K562 (cell line): ENCODE measurements around the gene EMX1. TPM values are rescaled to one million over a fixed set of nuclear protein-coding genes. Genes with fewer than 3 reads are reported as not detected.

Experiments
- ATAC-seq: fragments of 200-7000 bp; cut with Tn5 transposase; 3 replicates; pipeline ENCODE4 v1.9.1; 2020; ENCODE audit warnings: moderate library complexity
- BruUV-seq: library from RNA; stranded (reverse); fragments of 400-500 nt; replicated peaks from 2 replicates; lab custom pipeline; 2021; lab: Mats Ljungman, UMichigan
- CTCF ChIA-PET: fragments of 300-600 bp; formaldehyde crosslinking; extraction: SDS; loops from one replicate; lab custom pipeline; 2021; ENCODE audit warnings: low intra/inter-chr PET ratio; lab: Yijun Ruan, JAX
- POLR2A ChIA-PET: fragments of 300-600, 350-650 bp; sonication (Branson Sonifier 250); formaldehyde crosslinking; extraction: SDS; loops from one replicate; lab custom pipeline; 2021; ENCODE audit warnings: antibody characterized with exemption, inconsistent platforms; lab: Yijun Ruan, JAX
- DNase-seq, 4 experiments: peaks; one replicate each; pipeline versions ENCODE4 v3.0.0 to v3.0.0-alpha.2; 2011 to 2018; ENCODE audit warnings: low spot score in 3 of 4, mixed read lengths in 3 of 4; ENCODE audit errors: extremely low read depth in 1 of 4
- FAIRE-seq: peaks from 2 replicates; lab custom pipeline; 2011; peaks lifted over from hg19 to GRCh38; lab: Jason Lieb, UNC
- H2AFZ ChIP-seq: 2 replicates; pipeline ENCODE4 v1.6.0; 2011; ENCODE audit warnings: low read depth, low read length, control low read depth, inconsistent platforms
- H3K27ac ChIP-seq: fragments of 200-600 bp; 3 replicates; pipeline ENCODE4 v1.8.0; 2011; ENCODE audit warnings: low read depth, mild to moderate bottlenecking, control low read depth, inconsistent platforms, low read length, moderate library complexity, mixed read lengths; ENCODE audit errors: extremely low read depth
- H3K27me3 ChIP-seq, 2 experiments: fragments of 300-600 bp in 1 of 2; 2 replicates in 1 of 2; 3 replicates in 1 of 2; pipeline versions ENCODE4 v1.6.0 to v1.8.0; 2011; ENCODE audit warnings: inconsistent platforms in 2 of 2, low read length in 2 of 2, mild to moderate bottlenecking in 1 of 2, mixed read lengths in 1 of 2, moderate library complexity in 1 of 2; ENCODE audit not compliant: control insufficient read depth in 2 of 2, insufficient read depth in 2 of 2
- H3K36me3 ChIP-seq: fragments of 300-600 bp; 3 replicates; pipeline ENCODE4 v1.8.0; 2011; ENCODE audit warnings: mild to moderate bottlenecking, low read length, inconsistent platforms; ENCODE audit not compliant: control insufficient read depth, insufficient read depth
- H3K4me1 ChIP-seq, 2 experiments: fragments of 200-600 bp in 1 of 2; replicated peaks in 1 of 2; 2 replicates in 1 of 2; 3 replicates in 1 of 2; pipeline versions ENCODE4 v1.5.1 to v1.8.0; 2011; ENCODE audit warnings: inconsistent platforms in 2 of 2, low read length in 2 of 2, mild to moderate bottlenecking in 1 of 2, mixed read lengths in 1 of 2, moderate library complexity in 1 of 2; ENCODE audit not compliant: control insufficient read depth in 2 of 2, insufficient read depth in 2 of 2
- H3K4me2 ChIP-seq: 2 replicates; pipeline ENCODE4 v1.6.1; 2011; ENCODE audit warnings: low read length, control low read depth, inconsistent platforms, mixed read lengths; ENCODE audit not compliant: insufficient read depth
- H3K4me3 ChIP-seq: fragments of 200-600 bp; sonication (generic), shearing (Covaris generic); 2 replicates; pipeline ENCODE4 v1.5.1; 2016; ENCODE audit warnings: control low read depth, inconsistent platforms
- H3K79me2 ChIP-seq: fragments of 200-600 bp; 3 replicates; pipeline ENCODE4 v1.8.0; 2011; ENCODE audit warnings: low read length, inconsistent platforms; ENCODE audit not compliant: control insufficient read depth, insufficient read depth
- H3K9ac ChIP-seq, 2 experiments: 2 replicates each; pipeline versions ENCODE4 v1.6.0 to v1.6.1; 2011; ENCODE audit warnings: low read depth in 2 of 2, low read length in 2 of 2, control low read depth in 1 of 2, inconsistent platforms in 1 of 2, mild to moderate bottlenecking in 1 of 2, mixed read lengths in 1 of 2; ENCODE audit not compliant: insufficient read depth in 1 of 2
- H3K9me1 ChIP-seq: one replicate; pipeline ENCODE4 v1.6.0; 2011; ENCODE audit warnings: inconsistent platforms, mild to moderate bottlenecking, low read length, moderate library complexity; ENCODE audit not compliant: control insufficient read depth, insufficient read depth
- H3K9me3 ChIP-seq: replicated peaks from 2 replicates; pipeline ENCODE4 v1.5.1; 2011; ENCODE audit warnings: low read depth, low read length, inconsistent platforms; ENCODE audit not compliant: control insufficient read depth, insufficient read depth
- H4K20me1 ChIP-seq: replicated peaks from 2 replicates; pipeline ENCODE4 v1.6.1; 2011; ENCODE audit warnings: low read length, inconsistent platforms, mixed read lengths; ENCODE audit not compliant: control insufficient read depth, insufficient read depth
- CEBPG ChIP-seq, 3 experiments: fragments of 200-800 bp in 1 of 3; sonication (Bioruptor generic) in 1 of 3; sonication (generic) in 1 of 3; formaldehyde crosslinking in 1 of 3; IDR thresholded peaks in 2 of 3; conservative IDR thresholded peaks in 1 of 3; 2 replicates each; pipeline versions ENCODE4 v1.6.1 to v1.8.0; 2016 to 2022; ENCODE audit warnings: missing compliant biosample characterization in 2 of 3, missing genetic modification characterization in 2 of 3, mild to moderate bottlenecking in 1 of 3, missing genetic modification reagents in 1 of 3
- ZNF76 ChIP-seq: fragments of 250-450 bp; sonication (Bioruptor Pico); IDR thresholded peaks from 2 replicates; pipeline ENCODE4 v1.4.0; 2020; ENCODE audit warnings: mild to moderate bottlenecking, moderate library complexity, borderline replicate concordance
- WGBS: fragments of 100-300 bp; shearing (Covaris generic); methylation state at CpG from one replicate; pipeline ENCODE4 v1.1.6; 2016; ENCODE audit warnings: low coverage, mixed read lengths; ENCODE audit not compliant: insufficient coverage; ENCODE audit errors: missing lambda C conversion rate; 5-methylcytosine and 5-hydroxymethylcytosine counted together
- in situ Hi-C: fragments of 300-500 bp; cut with MboI; formaldehyde crosslinking; loops from 4 replicates; pipeline ENCODE4 v1.15.0; 2018; ENCODE audit warnings: inconsistent platforms, mixed read lengths
- intact Hi-C: fragments of 100-400 bp; cut with micrococcal nuclease; formaldehyde crosslinking; loops from 2 replicates; pipeline ENCODE4 v1.14.2; 2022
- polyA plus RNA-seq, 8 experiments: library from polyadenylated mRNA; depleted of rRNA in 4 of 8; stranded (reverse) in 5 of 8; unstranded in 3 of 8; fragments of >200 nt; fragmentation: Nextera tagmentation in 2 of 8; fragmentation: Illumina TruSeq in 1 of 8; extraction: Ambion mirVana in 2 of 8; extraction: Trizol in 1 of 8; gene quantifications; 2 replicates each; pipeline versions ENCODE4 v1.2.1 to v1.2.3, GENCODE V29; 2011 to 2014; ENCODE audit warnings: inconsistent platforms in 1 of 8, missing spikeins in 1 of 8
- total RNA-seq, 7 experiments: library from RNA; depleted of rRNA in 6 of 7; stranded (reverse); fragments of >200 nt in 6 of 7; fragmentation: Illumina TruSeq in 2 of 7; extraction: Trizol in 2 of 7; gene quantifications; 2 replicates each; pipeline versions ENCODE4 v1.2.1 to v1.2.3, GENCODE V29; 2011 to 2021; ENCODE audit warnings: low replicate concordance in 1 of 7

The EMX1 gene
- total and polyA plus RNA-seq, 9 of the 15 experiments (the other 6 are each of a cell fraction or from before 2014, with no cell fraction given): 0.10 to 0.32 (median 0.21) TPM; not detected in 6

- no peaks in the 10 kb centered on the region for H3K36me3 ChIP-seq
- no peak overlapping the region for H3K27ac ChIP-seq
- intact Hi-C loops: loop anchor here (1.0 kb wide), 1 partner anchor 42 kb away; no protein-coding TSS in a partner anchor
- peaks cover 2 to 67% of the 10 kb centered on the region in 2 experiments; a peak in 3 of 5 replicates for H3K27me3 ChIP-seq
- ATAC-seq (no peak), FAIRE-seq (no peak)
- POLR2A ChIA-PET: interaction anchor here (0.6 kb wide), 1 partner anchor 1930 kb away, joined by 3 read pairs; no protein-coding TSS in a partner anchor
- H3K79me2 ChIP-seq: no peaks in the 10 kb centered on the region
- 0% methylated on average over 1 of the region's 2 CpGs for WGBS
- TF ChIP-seq CEBPG (CRISPR knock-in tag; IDR thresholded peaks at IDR 0.05) (no peak), CEBPG (tag; conservative IDR thresholded peaks at IDR 0.05 in 1 of 2, IDR thresholded peaks at IDR 0.05 in 1 of 2) (no peak), ZNF76 (CRISPR knock-in tag) (no peak)
- TF ChIP-seq, all 486 proteins: peak for 0
- Histone ChIP-seq H3K9me1 (no peaks in the 10 kb centered on the region), H3K4me1 (peaks cover 0 to 7% of the 10 kb centered on the region in 2 experiments; a peak in 1 of 5 replicates), H3K4me3 (no peak overlapping the region), H3K4me2 (no peak overlapping the region), H4K20me1 (peaks cover 26% of the 10 kb centered on the region), H3K9ac (0 out of 4 replicates have a peak overlapping the region, but pooled peaks of 1 of the 2 experiments have one; percentile 10), H3K9me3 (no peaks in the 10 kb centered on the region), H2AFZ (no peak overlapping the region)
- CTCF ChIA-PET: interaction anchor here (0.6 to 1.4 kb wide), 2 partner anchors 42 to 43 kb away, joined by 3 to 4 read pairs; no protein-coding TSS in a partner anchor
- BruUV-seq: no TSS peak
- in situ Hi-C loops: loop anchor here (5.0 kb wide), 1 partner anchor 43 kb away; no protein-coding TSS in a partner anchor
- DNase-seq: no peak
These were observed 18.3 kb downstream of the EMX1 start for GRCh38 chr2:72935611-72935957.
